ENCODE data around the gene LKAAEAR1. TPM values are rescaled to one million over a fixed set of nuclear protein-coding genes. Genes with fewer than 3 reads are reported as not detected.

Gene LKAAEAR1
- total and polyA plus RNA-seq, 2 of the 13 experiments (the other 11 are each of a cell fraction or from before 2014, with no cell fraction given) = not detected

DNA sequence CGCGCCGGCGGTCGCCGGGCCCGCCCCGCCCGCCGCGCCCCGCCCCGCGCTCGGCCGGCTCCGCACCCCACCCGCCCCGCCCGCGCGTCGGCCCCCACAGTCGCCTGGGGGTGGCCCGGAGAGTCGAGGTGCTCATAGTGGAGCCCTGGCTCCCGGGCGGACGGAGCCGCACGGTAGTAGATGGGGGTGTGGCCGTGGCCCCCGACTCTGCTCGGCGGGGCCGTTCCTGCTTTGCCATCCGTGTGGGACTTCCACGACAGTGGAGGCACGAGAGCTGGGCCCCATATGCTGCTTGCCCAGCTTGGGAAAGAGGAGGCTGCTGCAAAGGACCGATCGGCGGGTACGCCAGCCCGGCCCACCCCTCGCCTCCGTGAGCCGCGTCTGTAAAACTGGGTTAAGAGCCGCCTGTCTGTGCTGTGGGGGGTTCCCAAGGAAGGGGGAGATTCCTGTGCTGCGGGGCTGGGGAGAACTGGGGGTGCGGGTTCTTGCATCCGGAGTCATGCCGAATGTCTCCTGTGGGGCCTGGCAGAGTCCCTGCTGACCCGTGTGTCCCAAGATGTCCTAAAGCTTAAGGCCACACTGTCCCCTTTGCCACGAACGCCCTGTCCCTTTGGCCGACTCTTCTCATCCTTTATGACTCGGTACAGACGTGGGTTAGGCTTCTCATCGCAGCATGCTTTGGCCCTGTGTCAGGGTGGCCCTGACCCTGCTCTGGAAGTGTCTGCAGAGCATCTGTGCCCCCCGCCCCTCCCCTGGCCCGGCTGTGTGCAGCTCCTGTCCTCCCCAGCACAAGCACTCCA is 4.0 kb downstream of the LKAAEAR1 start, which contains the start of gene OPRL1 (continued):
- TF ChIP-seq, protein P1, sequence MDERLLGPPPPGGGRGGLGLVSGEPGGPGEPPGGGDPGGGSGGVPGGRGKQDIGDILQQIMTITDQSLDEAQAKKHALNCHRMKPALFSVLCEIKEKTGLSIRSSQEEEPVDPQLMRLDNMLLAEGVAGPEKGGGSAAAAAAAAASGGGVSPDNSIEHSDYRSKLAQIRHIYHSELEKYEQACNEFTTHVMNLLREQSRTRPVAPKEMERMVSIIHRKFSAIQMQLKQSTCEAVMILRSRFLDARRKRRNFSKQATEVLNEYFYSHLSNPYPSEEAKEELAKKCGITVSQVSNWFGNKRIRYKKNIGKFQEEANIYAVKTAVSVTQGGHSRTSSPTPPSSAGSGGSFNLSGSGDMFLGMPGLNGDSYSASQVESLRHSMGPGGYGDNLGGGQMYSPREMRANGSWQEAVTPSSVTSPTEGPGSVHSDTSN (CRISPR knock-in tag; IDR thresholded peaks at IDR 0.05) = no peak
- peak; percentile 89 for TF ChIP-seq ZNF619 (CRISPR knock-in tag; IDR thresholded peaks at IDR 0.05)
- TF ChIP-seq ZNF777 (CRISPR knock-in tag; IDR thresholded peaks at IDR 0.05) = peak; percentile 15; the same call in 1 of the 2 replicates
- TF ChIP-seq, protein P2, sequence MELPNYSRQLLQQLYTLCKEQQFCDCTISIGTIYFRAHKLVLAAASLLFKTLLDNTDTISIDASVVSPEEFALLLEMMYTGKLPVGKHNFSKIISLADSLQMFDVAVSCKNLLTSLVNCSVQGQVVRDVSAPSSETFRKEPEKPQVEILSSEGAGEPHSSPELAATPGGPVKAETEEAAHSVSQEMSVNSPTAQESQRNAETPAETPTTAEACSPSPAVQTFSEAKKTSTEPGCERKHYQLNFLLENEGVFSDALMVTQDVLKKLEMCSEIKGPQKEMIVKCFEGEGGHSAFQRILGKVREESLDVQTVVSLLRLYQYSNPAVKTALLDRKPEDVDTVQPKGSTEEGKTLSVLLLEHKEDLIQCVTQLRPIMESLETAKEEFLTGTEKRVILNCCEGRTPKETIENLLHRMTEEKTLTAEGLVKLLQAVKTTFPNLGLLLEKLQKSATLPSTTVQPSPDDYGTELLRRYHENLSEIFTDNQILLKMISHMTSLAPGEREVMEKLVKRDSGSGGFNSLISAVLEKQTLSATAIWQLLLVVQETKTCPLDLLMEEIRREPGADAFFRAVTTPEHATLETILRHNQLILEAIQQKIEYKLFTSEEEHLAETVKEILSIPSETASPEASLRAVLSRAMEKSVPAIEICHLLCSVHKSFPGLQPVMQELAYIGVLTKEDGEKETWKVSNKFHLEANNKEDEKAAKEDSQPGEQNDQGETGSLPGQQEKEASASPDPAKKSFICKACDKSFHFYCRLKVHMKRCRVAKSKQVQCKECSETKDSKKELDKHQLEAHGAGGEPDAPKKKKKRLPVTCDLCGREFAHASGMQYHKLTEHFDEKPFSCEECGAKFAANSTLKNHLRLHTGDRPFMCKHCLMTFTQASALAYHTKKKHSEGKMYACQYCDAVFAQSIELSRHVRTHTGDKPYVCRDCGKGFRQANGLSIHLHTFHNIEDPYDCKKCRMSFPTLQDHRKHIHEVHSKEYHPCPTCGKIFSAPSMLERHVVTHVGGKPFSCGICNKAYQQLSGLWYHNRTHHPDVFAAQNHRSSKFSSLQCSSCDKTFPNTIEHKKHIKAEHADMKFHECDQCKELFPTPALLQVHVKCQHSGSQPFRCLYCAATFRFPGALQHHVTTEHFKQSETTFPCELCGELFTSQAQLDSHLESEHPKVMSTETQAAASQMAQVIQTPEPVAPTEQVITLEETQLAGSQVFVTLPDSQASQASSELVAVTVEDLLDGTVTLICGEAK (IDR thresholded peaks at IDR 0.05) = no peak
- TF ChIP-seq, protein P2 (CRISPR knock-in tag; IDR thresholded peaks at IDR 0.05) = 0 out of 2 replicates have a peak, but pooled peaks have one; percentile 34
- TF ChIP-seq PAWR (CRISPR knock-in tag; IDR thresholded peaks at IDR 0.05; ENCODE audit: borderline replicate concordance) = no peak
- TF ChIP-seq FOSL1 (CRISPR knock-in tag; IDR thresholded peaks at IDR 0.05; ENCODE audit: borderline replicate concordance) = no peak
- TF ChIP-seq, protein P3, sequence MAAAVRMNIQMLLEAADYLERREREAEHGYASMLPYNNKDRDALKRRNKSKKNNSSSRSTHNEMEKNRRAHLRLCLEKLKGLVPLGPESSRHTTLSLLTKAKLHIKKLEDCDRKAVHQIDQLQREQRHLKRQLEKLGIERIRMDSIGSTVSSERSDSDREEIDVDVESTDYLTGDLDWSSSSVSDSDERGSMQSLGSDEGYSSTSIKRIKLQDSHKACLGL (CRISPR knock-in tag; IDR thresholded peaks at IDR 0.05) = 0 out of 2 replicates have a peak, but pooled peaks have one; percentile 18
- no peak for TF ChIP-seq ZNF34 (CRISPR knock-in tag; IDR thresholded peaks at IDR 0.05; ENCODE audit: borderline replicate concordance)
- peak; percentile 50; the same call in 1 of the 2 replicates for TF ChIP-seq TARDBP (CRISPR knock-in tag; IDR thresholded peaks at IDR 0.05)
- TF ChIP-seq ZNF792 (CRISPR knock-in tag; IDR thresholded peaks at IDR 0.05) = peak; percentile 7; the same call in 1 of the 2 replicates
- no peak for TF ChIP-seq SNRNP70 (IDR thresholded peaks at IDR 0.05; ENCODE audit: low read depth, low read length)
- TF ChIP-seq ZNF550 (CRISPR knock-in tag; IDR thresholded peaks at IDR 0.05; ENCODE audit: borderline replicate concordance) = no peak
- TF ChIP-seq SMARCC2 (IDR thresholded peaks at IDR 0.05) = no peak

Measured in HepG2 (cell line).